NCI-H2227 (cell line): Measurements from ENCODE around the gene DCST1.

Experiments
- DNase-seq: peaks from one replicate; lab custom pipeline; 2025; ENCODE audit not compliant: unreplicated experiment; lab: John Stamatoyannopoulos, UW

Gene DCST1

GRCh38 chr1:155000726-155001424 is 32.7 kb upstream of the DCST1 start:
- DNase-seq: peak; percentile 94

DNA sequence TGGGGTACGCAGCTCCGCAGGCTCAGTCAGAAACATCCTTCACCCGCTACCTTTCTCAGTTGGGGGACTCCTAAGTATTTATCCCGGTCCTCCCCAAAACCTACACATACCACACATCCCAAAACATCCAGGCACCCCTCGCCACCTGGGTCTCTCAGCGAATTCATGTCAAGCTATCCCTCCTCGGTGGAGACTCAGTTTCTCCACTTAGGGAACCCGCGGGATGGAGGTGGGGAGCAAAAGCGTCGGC is 32.3 kb upstream of the DCST1 start:
- DNase-seq: no peak

GRCh38 chr1:155001675-155002463 is 31.8 kb upstream of the DCST1 start:
- DNase-seq: peak; percentile 99

DNA sequence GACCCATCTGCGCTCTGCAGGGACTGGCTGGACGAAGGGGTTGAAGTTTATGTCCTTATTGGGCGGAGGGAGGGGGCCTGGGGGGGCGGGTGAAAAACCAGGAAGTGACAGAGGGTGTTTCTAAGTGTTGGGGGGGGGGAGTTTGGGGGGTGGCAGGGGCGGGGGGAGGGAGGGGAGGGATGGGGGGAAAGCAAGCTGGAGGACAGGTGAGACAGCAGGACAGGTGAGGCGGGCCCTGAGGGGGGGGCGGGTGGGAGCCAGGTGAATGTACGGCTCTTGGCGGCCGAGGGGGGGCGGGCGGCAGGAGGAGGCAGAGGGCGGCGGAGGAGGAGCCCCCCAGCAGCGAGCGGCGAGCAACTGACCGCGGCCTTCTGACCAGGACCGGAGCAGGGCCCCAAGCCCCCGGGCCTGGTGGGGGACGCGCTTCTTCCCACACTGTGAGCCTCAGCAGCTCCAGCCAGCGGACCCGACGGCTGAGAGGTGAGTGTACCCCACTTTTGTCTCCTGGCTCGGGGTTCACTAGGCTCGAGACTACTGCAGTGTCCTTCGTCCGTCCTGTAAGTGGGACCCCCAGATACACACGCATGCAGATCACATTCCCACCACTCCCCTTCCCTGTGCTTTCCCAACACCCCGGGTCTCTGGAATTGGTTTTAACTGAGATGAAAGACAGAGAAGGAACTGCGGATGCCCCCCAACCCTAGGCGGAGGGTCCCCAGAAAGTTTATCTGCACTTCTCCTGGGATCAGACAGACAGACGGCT is 31.0 kb upstream of the DCST1 start, which contains the start of gene ZBTB7B:
Gene ZBTB7B, plus strand, starts transcription at position 339 of the 763 bp plus-strand sequence. CDS start 11,859 bp downstream, outside the sequence.
- no peak for DNase-seq

DNA sequence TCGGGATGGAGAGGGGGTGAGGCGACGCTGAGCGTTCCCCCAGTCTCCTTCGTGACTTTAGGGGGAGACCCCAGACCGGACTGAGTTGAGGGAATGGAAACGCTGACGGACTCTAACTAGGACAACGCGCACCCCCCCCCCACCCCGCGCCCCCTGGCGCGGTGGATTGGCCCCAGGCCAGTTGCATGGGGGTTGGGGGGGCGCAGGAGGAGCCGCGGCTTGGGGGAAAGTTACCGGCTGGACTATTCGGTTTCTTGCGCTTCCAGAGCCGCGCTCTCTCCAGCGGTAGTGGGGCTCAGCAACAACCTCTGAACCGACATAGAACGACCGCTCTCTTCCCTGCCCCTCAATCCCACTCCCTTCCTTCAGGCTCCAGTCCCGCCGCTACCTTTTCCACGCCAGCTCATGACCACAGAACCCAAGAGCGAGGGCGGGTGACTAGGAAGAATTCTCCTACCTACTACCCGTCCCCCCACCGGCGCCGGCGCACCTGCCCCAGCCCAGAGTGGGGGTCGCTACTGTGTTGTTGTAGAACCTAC is 30.3 kb upstream of the DCST1 start:
- no peak for DNase-seq

DNA sequence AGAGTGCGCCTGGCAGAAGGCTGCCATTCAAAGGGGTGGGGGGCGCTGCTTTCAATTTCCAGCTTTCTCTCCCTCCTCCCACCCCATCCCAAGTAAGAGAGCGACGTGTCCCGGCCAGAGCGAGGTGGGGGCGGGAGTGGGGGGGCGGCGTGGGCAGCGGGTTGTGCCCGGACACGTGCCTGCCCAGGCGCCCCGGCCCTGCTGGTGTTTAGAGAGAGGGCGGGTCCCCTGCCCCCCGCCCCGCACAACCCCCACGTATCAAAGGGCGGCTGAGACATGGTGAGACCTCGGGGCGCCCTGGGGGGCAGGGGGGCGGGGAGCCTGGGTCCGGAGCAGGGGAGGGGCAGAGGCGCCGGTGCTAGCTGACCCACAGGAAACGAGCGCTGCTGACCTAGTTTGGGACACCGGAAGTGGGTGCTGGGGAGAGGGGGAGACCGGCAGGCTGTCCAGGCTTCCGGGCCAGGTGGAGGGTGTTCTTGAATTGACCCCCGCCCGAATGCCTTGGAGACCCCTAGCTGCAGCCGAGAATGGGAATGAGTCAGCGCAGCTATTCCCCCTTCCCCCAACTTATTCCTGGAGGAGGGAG is 29.8 kb upstream of the DCST1 start:
- DNase-seq: no peak

GRCh38 chr1:155004352-155005075 is 29.1 kb upstream of the DCST1 start:
- no peak for DNase-seq

DNA sequence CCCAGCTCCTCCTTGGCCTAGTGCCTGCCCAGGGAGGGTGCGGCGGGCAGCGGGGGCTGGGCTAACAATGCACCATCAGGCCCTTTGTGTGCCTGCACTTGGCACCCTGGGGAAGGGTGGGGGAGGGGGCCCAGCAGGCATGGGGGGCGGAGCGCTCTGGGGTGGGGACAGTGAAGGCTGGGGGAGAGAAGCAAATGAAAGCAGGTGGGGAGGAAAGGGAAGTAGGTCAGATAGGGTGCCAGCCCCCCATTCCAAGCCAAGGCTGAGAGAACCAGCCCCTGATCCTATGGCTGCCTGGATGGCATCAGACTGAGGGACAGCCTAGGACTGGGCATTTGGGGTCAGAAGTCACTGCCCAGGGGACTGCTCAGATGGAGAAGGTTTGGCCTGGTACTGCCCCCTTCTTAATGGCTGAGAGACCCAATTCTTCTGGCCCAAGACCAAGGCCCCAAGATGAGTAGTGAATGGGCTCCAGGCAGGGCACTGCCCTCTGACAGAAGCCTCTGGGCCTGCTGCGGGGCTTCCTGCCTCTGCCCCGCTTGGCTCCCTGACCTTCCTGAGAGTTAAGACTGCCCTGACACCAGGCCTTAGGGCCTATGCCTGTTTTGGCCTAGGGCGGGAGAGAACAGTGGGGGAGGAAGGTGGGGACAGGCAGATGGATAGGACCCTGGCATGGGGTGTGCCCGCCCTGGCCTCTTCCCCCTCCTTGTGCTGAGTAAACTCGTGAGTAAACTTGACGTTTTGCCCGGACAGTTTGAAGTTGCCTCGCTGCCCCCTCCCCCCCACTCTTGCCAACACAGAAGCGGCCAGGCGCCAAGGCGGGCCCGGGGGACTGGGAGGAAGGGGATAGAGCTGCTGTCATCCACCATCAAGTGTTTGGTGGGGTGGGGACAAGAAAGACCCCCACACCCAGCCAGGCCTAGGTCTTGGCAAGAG is 28.3 kb upstream of the DCST1 start:
- DNase-seq: no peak

GRCh38 chr1:155006601-155007101 is 27.0 kb upstream of the DCST1 start:
- DNase-seq: peak; percentile 61

DNA sequence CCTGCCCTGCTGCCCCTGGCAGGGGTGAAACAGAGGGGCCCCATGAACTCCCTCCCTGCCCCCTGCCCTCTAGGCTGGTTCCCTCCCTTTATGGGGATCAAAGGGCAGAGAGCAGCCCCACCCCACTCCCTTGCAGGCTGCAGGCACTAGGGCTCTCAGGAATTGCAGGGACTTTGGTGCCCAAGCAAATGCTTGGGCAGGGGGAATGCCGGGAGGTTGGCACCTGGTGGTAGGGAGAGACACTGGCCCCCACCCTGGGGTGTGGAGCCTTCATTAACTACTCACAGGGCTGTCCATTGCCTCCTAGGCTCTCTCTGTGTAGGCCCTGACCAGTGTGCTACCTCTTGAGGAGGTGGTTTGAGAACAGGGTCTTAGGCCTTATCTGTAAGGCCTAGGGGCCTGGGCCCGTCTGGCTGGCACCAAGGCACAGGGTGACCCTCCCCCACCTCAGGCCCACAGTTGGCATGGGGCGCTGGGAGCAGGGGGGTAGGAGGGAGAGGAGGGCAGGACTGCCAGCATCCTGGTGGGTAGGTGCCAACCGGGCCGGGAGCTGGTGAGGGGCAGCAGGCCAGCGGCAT is 26.3 kb upstream of the DCST1 start:
- no peak for DNase-seq

GRCh38 chr1:155008015-155008941 is 25.3 kb upstream of the DCST1 start:
- DNase-seq: no peak

GRCh38 chr1:155009221-155009711 is 24.4 kb upstream of the DCST1 start:
- DNase-seq: no peak

DNA sequence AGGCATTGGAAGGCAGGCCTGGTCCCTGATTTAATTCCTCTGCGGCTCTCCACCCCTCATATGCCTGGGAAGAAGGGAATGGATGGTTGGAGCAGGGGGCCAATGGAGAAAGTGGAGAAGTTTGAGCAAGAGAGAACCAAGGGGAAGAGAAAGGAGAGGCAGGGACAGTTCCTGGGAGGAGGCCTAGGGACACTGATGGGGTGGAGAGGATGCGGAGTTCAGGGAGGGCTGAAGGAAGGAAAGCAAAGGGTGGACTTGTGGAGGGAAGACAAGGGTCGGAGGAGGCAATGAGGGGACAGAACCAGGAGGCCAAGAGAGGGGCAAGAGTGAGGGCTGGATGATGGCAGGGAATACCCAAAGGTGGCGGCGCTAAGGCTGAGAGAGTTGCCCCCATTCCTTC is 23.9 kb upstream of the DCST1 start:
- no peak for DNase-seq

GRCh38 chr1:155010211-155010918 is 23.3 kb upstream of the DCST1 start:
- DNase-seq: no peak

GRCh38 chr1:155011004-155011416 is 22.6 kb upstream of the DCST1 start:
- no peak for DNase-seq

DNA sequence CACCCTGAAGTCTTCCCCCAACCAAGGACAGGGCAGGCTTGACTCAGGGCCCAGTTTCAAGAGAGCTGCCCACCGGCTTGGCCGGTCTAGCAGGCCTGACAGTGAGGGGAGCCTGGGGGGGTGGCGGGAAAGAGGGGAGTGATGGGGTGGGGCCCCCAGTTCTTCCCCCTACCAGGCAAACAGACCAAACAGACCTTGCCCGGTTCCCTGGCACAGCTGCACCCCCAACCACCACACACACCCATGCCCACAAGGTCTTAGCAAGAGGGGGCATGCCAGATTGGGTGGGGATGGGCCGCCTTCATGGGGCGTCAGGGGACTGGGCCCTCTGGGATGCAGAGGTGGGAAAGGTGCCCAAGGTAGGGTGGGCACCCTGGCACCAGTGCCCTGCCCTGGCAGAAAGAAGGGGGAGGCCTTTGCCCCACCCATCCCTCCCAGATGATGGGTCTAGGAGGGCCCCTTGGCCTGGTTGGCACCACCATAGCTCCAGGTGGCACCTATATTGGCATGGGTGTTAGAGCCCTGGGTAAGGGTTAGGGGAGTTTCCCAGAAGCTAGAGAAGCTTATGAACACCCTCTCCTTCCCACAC is 22.1 kb upstream of the DCST1 start:
- no peak for DNase-seq
